Stomach (tissue), 4 donors: ENCODE results near the gene SFN.

Source experiments
- EP300 ChIP-seq: sonication (generic); formaldehyde crosslinking; IDR thresholded peaks from one replicate; pipeline ENCODE4 v1.6.1; 2017; ENCODE audit warnings: antibody characterized with exemption
- POLR2A ChIP-seq, 4 donors: fragments of 450-650 bp; IDR thresholded peaks; one replicate each; pipeline ENCODE4 v1.6.1; 2016; ENCODE audit warnings: antibody characterized with exemption in 4 of 4, control low read depth in 2 of 4, mild to moderate bottlenecking in 1 of 4, moderate library complexity in 1 of 4
- POLR2AphosphoS5 ChIP-seq, 3 donors: sonication (generic); formaldehyde crosslinking; IDR thresholded peaks; one replicate each; pipeline ENCODE4 v1.6.1; 2016; ENCODE audit warnings: antibody characterized with exemption in 3 of 3
- TF ChIP-seq, protein P1 (sequence below), 7 experiments: fragments of 450-650 bp in 4 of 7; fragments of 200-600 bp in 3 of 7; sonication (generic) in 3 of 7; IDR thresholded peaks; one replicate each; pipeline ENCODE4 v1.5.1; 2016 to 2019; ENCODE audit warnings: antibody characterized with exemption in 7 of 7, control low read depth in 2 of 7, mild to moderate bottlenecking in 1 of 7

DNA sequence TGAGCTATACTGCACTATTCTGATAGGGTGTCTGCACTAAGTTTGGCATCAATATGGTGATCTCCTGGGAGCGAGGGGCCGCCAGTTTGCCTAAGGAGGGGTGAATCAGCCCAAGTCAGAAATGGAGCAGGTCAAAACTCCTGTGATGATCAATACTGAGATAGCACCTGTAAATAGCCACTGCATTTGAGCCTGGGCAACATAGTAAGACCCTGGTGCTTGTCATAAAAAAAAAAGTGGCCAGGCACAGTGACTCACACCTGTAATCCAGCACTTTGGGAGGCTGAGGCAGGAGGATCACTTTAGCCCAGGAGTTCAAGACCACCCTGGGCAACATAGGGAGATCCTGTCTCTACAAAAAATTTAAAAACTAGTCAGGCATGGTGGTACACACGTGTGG lies 48.1 kb upstream of the SFN start:
- TF ChIP-seq POLR2AphosphoS5 (IDR thresholded peaks at IDR 0.05): no peak
- TF ChIP-seq, protein P1, sequence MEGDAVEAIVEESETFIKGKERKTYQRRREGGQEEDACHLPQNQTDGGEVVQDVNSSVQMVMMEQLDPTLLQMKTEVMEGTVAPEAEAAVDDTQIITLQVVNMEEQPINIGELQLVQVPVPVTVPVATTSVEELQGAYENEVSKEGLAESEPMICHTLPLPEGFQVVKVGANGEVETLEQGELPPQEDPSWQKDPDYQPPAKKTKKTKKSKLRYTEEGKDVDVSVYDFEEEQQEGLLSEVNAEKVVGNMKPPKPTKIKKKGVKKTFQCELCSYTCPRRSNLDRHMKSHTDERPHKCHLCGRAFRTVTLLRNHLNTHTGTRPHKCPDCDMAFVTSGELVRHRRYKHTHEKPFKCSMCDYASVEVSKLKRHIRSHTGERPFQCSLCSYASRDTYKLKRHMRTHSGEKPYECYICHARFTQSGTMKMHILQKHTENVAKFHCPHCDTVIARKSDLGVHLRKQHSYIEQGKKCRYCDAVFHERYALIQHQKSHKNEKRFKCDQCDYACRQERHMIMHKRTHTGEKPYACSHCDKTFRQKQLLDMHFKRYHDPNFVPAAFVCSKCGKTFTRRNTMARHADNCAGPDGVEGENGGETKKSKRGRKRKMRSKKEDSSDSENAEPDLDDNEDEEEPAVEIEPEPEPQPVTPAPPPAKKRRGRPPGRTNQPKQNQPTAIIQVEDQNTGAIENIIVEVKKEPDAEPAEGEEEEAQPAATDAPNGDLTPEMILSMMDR (IDR thresholded peaks at IDR 0.05): no peak
- TF ChIP-seq POLR2A (IDR thresholded peaks at IDR 0.05): no peak
- no peak for TF ChIP-seq EP300
